Measurements from ENCODE around the gene GUCY2C.

The GUCY2C gene

GRCh38 chr12:14567351-14568162 lies 128.8 kb downstream of the GUCY2C start, which contains the start of gene PLBD1:
Gene PLBD1, minus strand, starts transcription at chr12:14567883. Its CDS starts 187 bp downstream, at chr12:14567696.
- no peak for DNase-seq

- DNase-seq = no peak
Observed at GRCh38 chr12:14564336-14564959, 132.0 kb downstream of the GUCY2C start.

GRCh38 chr12:14563046-14563445 lies 133.4 kb downstream of the GUCY2C start:
- no peak for DNase-seq
